Measurements from ENCODE around the gene SEC22B.
"Not testable (repeated sequence)": the region's sequence is repeated elsewhere in the genome, so short reads cannot be mapped to it uniquely, and the experiment has no call there.

DNA sequence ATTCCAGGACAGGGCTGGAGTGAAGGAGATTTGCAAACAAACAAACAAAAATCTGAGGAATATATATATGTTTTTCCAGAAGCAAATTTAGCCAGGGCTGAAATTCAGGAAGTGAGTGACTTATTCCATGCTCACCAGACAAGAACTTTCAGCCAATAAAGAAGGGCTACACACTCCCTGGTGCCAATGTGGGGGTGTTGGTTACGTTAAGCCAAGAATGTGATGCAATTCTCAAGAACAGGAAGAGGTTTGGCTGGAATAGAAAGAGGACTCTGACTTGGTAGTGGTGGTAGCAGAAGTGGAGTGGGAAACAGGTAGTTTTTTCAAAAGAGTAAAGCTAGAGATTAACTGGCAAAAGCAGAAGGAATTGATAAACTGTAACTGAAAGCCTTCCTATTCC is 31.7 kb downstream of the SEC22B start:
- not testable (repeated sequence) for TF ChIP-seq CTCF (IDR thresholded peaks at IDR 0.05; ENCODE audit: poor library complexity); EZH2 (IDR thresholded peaks at IDR 0.05; ENCODE audit: borderline replicate concordance); EZH2phosphoT487 (IDR thresholded peaks at IDR 0.05; ENCODE audit: low read depth, severe bottlenecking, unreplicated experiment)
